ENCODE measurements around the gene UBL5. TPM values are rescaled to one million over a fixed set of nuclear protein-coding genes. Genes with fewer than 3 reads are reported as not detected.

Gene UBL5
- polyA plus RNA-seq, 1 donor from 2014 or later, result 1,364 TPM

DNA sequence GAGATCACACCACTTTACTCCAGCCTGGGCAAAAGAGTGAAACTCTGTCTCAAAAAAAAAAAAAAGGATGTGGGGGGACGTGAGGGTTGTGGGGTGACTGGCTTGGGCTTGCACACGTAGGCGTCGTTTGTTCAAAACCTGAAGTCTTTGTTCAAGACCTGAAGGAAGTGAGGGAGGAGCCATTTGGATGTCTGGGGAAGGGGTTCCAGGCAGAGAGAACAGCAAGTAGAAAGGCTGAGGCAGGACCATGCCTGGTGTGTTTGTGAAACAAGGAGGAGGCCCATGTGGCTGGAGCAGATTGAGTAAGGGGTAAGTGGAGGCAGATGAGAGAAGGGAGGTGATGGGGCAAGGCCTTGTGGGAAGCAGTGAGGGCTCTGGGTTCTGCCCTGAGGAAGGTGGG, 35.2 kb downstream of the UBL5 start:
- TF ChIP-seq MXI1 (conservative IDR thresholded peaks at IDR 0.05; ENCODE audit: poor library complexity, severe bottlenecking), result no peak
- TF ChIP-seq RAD21 (conservative IDR thresholded peaks at IDR 0.05), result no peak
- no peak for TF ChIP-seq POLR2AphosphoS5 (IDR thresholded peaks at IDR 0.05)
- TF ChIP-seq TAF1 (IDR thresholded peaks at IDR 0.05; ENCODE audit: low read depth), result no peak
- no peak for TF ChIP-seq SMC3 (conservative IDR thresholded peaks at IDR 0.05; ENCODE audit: poor library complexity)
- no peak for TF ChIP-seq CTCF (IDR thresholded peaks at IDR 0.05; ENCODE audit: poor library complexity, severe bottlenecking)
- no peak for TF ChIP-seq EP300 (conservative IDR thresholded peaks at IDR 0.05; ENCODE audit: poor library complexity, severe bottlenecking)
- no peak for TF ChIP-seq EZH2 (IDR thresholded peaks at IDR 0.05; ENCODE audit: borderline replicate concordance, insufficient read depth, low read length, poor library complexity, severe bottlenecking)
- no peak for TF ChIP-seq REST (IDR thresholded peaks at IDR 0.05; ENCODE audit: borderline replicate concordance)
- Histone ChIP-seq H2AFZ (ENCODE audit: low read depth, low read length) (no peak overlapping the region), H3K9me3 (ENCODE audit: low read length) (no peaks in the 10 kb centered on the region), H3K9me2 (ENCODE audit: insufficient read depth, low read length) (no peaks in the 10 kb centered on the region), H3K79me2 (replicated peaks; ENCODE audit: insufficient read depth, low read length) (no peaks in the 10 kb centered on the region), H3K27ac (ENCODE audit: low read length) (no peak overlapping the region), H3K4me2 (ENCODE audit: low read length) (no peak overlapping the region), H4K20me1 (ENCODE audit: insufficient read depth) (no peaks in the 10 kb centered on the region), H3K36me3 (ENCODE audit: insufficient read depth, low read length) (no peaks in the 10 kb centered on the region), H3K4me3 (ENCODE audit: low read length) (no peak overlapping the region), H3K9ac (ENCODE audit: low read length) (no peak overlapping the region), H3K27me3 (ENCODE audit: insufficient read depth, low read depth, low read length) (no peaks in the 10 kb centered on the region), H3F3A (ENCODE audit: insufficient read depth, low read length, poor library complexity, severe bottlenecking) (no peaks in the 10 kb centered on the region)

DNA sequence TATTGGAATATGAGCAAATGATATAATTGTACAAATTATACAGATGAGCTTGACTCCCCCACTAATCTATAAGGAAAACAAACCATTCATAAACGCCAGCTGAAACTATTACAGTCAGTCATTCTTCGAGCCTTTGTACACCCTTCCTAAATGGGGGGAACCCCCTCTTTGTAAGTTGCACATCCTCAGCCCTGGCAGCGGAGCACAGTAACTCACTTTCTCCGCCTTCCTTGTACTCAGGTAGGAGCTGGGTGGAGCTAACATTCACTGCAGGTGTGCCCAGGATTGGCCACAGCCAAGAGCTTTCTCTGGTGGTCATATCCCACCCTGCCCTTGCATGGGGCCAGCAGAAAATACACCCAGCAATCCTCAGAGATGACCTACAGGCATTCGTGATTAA, 36.0 kb downstream of the UBL5 start:
- Histone ChIP-seq H3K36me3 (ENCODE audit: insufficient read depth, low read length) (no peaks in the 10 kb centered on the region), H3K27me3 (ENCODE audit: insufficient read depth, low read depth, low read length) (no peaks in the 10 kb centered on the region), H3K9ac (ENCODE audit: low read length) (no peak overlapping the region), H4K20me1 (ENCODE audit: insufficient read depth) (no peaks in the 10 kb centered on the region), H3F3A (ENCODE audit: insufficient read depth, low read length, poor library complexity, severe bottlenecking) (no peaks in the 10 kb centered on the region), H3K79me2 (replicated peaks; ENCODE audit: insufficient read depth, low read length) (no peaks in the 10 kb centered on the region), H3K4me2 (ENCODE audit: low read length) (no peak overlapping the region), H3K27ac (ENCODE audit: low read length) (no peak overlapping the region), H3K9me3 (ENCODE audit: low read length) (no peaks in the 10 kb centered on the region), H3K4me3 (ENCODE audit: low read length) (no peak overlapping the region), H2AFZ (ENCODE audit: low read depth, low read length) (no peak overlapping the region), H3K9me2 (ENCODE audit: insufficient read depth, low read length) (no peaks in the 10 kb centered on the region)
- TF ChIP-seq MXI1 (conservative IDR thresholded peaks at IDR 0.05; ENCODE audit: poor library complexity, severe bottlenecking) (no peak), EP300 (conservative IDR thresholded peaks at IDR 0.05; ENCODE audit: poor library complexity, severe bottlenecking) (no peak), EZH2 (IDR thresholded peaks at IDR 0.05; ENCODE audit: borderline replicate concordance, insufficient read depth, low read length, poor library complexity, severe bottlenecking) (no peak), TAF1 (IDR thresholded peaks at IDR 0.05; ENCODE audit: low read depth) (no peak), REST (IDR thresholded peaks at IDR 0.05; ENCODE audit: borderline replicate concordance) (no peak), RAD21 (conservative IDR thresholded peaks at IDR 0.05) (no peak), POLR2AphosphoS5 (IDR thresholded peaks at IDR 0.05) (no peak), SMC3 (conservative IDR thresholded peaks at IDR 0.05; ENCODE audit: poor library complexity) (no peak), CTCF (IDR thresholded peaks at IDR 0.05; ENCODE audit: poor library complexity, severe bottlenecking) (no peak)
